ENCODE measurements around the gene PLXDC2. TPM values are rescaled to one million over a fixed set of nuclear protein-coding genes. Genes with fewer than 3 reads are reported as not detected.

Gene PLXDC2
- total RNA-seq, 1 donor from 2014 or later = 143 TPM

GRCh38 chr10:19888061-19888660 is 71.9 kb downstream of the PLXDC2 start:
- no peak for TF ChIP-seq CTCF (IDR thresholded peaks at IDR 0.05)
- Histone ChIP-seq H3K27ac (no peak overlapping the region), H3K27me3 (ENCODE audit: low read depth) (no peaks in the 10 kb centered on the region), H3K36me3 (no peaks in the 10 kb centered on the region), H3K4me1 (peaks cover 19% of the 10 kb centered on the region), H3K9me3 (no peaks in the 10 kb centered on the region), H3K4me3 (no peak overlapping the region)
- ATAC-seq (no peak), DNase-seq (no peak)
- intact Hi-C loops (cut with DNase I) = no loop called here

GRCh38 chr10:19889256-19889655 is 73.0 kb downstream of the PLXDC2 start:
- Histone ChIP-seq H3K27ac (no peak overlapping the region), H3K27me3 (ENCODE audit: low read depth) (no peaks in the 10 kb centered on the region), H3K9me3 (no peaks in the 10 kb centered on the region), H3K36me3 (no peaks in the 10 kb centered on the region), H3K4me1 (peaks cover 19% of the 10 kb centered on the region), H3K4me3 (no peak overlapping the region)
- DNase-seq (no peak), ATAC-seq (no peak)
- intact Hi-C loops (cut with DNase I) = no loop called here
- no peak for TF ChIP-seq CTCF (IDR thresholded peaks at IDR 0.05)

GRCh38 chr10:19891429-19891828 is 75.2 kb downstream of the PLXDC2 start:
- Histone ChIP-seq H3K36me3 (no peaks in the 10 kb centered on the region), H3K27me3 (ENCODE audit: low read depth) (no peaks in the 10 kb centered on the region), H3K27ac (no peak overlapping the region), H3K4me1 (peaks cover 19% of the 10 kb centered on the region), H3K9me3 (no peaks in the 10 kb centered on the region), H3K4me3 (no peak overlapping the region)
- DNase-seq (no peak), ATAC-seq (no peak)
- intact Hi-C loops (cut with DNase I) = no loop called here
- no peak for TF ChIP-seq CTCF (IDR thresholded peaks at IDR 0.05)

GRCh38 chr10:19892270-19892669 is 76.0 kb downstream of the PLXDC2 start:
- H3K4me3 ChIP-seq = no peak overlapping the region
- ATAC-seq = no peak
- TF ChIP-seq CTCF (IDR thresholded peaks at IDR 0.05) = no peak
- H3K36me3 ChIP-seq = no peaks in the 10 kb centered on the region
- intact Hi-C loops (cut with DNase I) = no loop called here
- no peak for DNase-seq
- no peaks in the 10 kb centered on the region for H3K27me3 ChIP-seq (ENCODE audit: low read depth)
- no peak overlapping the region for H3K27ac ChIP-seq
- H3K9me3 ChIP-seq = no peaks in the 10 kb centered on the region
- H3K4me1 ChIP-seq = peaks cover 19% of the 10 kb centered on the region

- H3K9me3 ChIP-seq = no peaks in the 10 kb centered on the region
- intact Hi-C loops (cut with DNase I) = no loop called here
- TF ChIP-seq CTCF (IDR thresholded peaks at IDR 0.05) = no peak
- H3K27ac ChIP-seq = no peak overlapping the region
- ATAC-seq (no peak), DNase-seq (no peak)
- H3K4me3 ChIP-seq = no peak overlapping the region
- no peaks in the 10 kb centered on the region for H3K27me3 ChIP-seq (ENCODE audit: low read depth)
- H3K4me1 ChIP-seq = peaks cover 19% of the 10 kb centered on the region
- H3K36me3 ChIP-seq = no peaks in the 10 kb centered on the region
Measured at GRCh38 chr10:19892677-19893076, 76.4 kb downstream of the PLXDC2 start.

All from lower lobe of right lung (tissue), 2 donors.